Activated CD4-positive, alpha-beta T cell treated with anti-CD3 and anti-CD28 coated beads for 1 hour (primary cell): ENCODE measurements around the gene GFRA1.

Experiments
- DNase-seq: peaks from one replicate; pipeline ENCODE4 v3.0.0-alpha.2; 2020

Gene GFRA1

DNA sequence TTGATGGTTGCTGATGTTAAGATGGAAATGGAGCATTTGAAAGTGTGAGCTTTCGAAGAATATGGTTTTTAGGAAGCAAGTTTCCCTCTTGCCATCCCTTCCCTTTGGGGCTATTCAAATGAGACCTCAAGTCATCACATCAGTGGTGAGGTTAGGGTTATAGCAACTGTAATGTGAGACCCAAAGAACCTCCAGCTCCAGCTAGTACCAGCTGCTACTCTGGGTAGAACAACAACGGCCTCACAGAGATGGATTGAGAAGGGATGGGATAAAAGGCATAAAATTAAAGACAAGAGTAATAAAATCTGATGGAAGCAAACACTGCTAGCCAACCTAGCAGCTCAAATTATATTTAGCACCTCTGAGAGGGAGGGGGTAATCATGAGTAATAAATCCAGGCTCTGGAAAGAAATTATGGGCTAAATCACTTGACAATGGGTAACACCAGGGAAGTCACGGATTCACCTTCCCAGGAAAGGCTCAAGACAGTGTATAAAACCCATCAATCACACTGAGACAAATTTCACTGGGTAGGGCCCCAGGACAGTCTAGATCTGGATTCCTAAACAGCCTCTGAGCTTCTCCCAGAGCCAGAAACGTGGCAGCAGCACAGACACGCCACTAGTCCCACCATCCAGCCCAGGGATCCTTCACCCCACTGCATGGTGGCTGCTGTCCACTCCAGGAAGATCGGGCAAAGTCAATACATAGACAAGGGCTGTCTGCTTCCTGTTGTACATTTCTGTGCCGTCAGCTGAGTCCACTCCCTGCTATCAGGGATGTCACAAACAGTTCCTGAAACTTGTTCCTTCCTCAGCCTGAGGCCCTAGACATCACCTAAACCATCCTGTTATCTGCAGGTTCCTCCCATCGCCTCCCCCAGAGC lies 151.1 kb downstream of the GFRA1 start:
- no peak for DNase-seq

DNA sequence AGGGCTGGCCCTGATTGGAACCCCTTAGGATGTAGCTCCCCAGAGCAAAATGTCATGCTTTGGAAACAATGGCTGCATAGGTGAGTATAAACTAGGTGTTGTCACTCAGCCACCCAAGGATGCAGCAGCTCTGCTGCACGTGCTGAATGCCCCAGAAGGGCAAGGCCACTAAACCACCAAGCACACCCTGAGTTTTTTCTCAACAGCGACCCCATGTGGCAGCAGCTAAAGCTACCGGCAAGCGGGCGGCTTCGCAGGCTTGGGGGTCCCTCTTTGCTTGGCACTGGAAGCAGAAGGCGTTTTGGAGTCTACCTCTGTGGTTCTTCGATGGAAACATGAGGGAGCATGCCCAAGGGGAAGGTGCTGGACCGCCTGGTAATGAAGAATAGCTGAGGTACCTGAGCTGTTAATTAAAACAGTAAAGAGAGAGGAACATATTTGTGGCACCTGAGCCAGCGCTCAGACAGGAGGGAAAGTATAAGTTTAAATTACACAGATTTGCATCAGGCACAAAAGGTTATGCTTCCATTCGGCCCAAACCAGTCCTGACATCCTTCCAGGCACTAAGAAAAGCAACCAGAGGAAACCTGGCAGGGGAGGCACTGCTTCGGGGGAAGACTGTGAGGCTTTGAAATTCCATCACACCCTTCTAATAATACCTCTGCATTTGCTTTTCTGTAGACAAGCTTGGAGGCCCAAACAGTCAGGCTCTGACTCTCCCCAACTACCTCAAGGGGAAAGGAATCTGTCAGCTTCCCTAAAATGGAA lies 152.1 kb downstream of the GFRA1 start:
- no peak for DNase-seq

DNA sequence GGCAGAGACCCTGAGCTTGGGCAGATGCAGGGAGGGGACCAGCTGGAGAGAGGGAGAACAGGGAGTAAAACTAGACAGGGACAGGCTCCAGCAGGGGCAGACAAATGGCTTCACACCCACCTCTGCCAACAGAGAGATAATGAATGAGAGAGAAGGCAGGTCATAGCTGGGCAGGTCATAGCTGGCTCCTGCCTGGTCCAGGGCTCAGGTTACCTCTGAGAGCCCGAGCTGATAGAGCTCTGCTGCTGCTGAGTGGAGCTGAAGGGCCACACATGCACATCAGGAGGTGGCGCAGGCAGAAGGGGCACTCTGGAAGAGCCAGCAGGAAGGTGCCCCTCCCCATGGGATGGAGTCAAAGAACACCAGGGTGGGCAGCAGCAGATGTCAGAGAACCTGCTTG lies 154.2 kb downstream of the GFRA1 start:
- DNase-seq, result no peak

DNA sequence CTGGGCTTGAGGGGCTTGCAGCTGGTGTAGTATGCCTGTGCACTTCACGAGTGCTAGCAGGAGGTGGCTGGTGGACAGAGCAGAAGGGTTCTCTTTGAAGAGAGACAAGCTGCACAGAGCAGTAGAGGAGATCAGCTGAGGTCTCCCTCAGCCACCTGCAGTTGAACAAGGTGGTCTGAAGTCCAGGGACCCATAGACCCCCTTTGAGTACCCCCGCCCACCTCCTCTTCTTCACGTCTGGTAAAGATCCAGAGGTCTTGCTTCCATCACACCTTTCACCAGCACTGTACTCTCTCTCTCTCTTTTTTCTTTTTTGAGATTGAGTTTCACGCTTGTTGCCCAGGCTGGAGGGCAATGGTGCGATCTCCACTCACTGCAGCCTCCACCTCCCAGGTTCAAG lies 157.2 kb downstream of the GFRA1 start:
- no peak for DNase-seq

DNA sequence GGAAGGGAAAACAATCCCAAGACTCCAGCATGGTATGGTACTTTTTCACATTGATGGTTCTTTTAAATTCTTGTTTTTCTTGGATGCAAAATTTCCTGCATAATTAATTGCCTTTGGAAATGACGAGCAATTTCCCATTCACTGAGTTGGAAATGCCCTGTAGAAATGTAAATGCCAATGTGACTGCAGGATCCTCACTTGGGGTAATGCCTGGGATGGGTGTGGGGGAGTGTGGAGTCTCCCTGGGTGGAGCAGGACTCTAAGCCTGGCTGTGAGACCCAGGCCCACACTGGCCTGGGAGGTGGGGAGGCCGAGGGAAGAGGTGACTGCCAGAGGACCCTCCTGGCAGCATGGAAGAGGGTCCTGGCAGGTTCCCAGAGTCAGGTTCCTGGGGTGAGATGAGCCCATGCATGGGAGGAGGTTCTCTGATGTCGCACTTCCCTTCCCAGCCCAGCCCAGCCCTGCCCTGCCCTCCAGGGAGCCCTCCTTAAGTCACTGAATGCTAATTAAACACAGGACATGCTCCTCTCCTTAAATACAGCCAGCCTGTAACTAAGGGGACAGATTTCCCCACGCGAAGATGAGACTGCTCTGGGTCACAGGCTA lies 157.9 kb downstream of the GFRA1 start:
- DNase-seq, result no peak

DNA sequence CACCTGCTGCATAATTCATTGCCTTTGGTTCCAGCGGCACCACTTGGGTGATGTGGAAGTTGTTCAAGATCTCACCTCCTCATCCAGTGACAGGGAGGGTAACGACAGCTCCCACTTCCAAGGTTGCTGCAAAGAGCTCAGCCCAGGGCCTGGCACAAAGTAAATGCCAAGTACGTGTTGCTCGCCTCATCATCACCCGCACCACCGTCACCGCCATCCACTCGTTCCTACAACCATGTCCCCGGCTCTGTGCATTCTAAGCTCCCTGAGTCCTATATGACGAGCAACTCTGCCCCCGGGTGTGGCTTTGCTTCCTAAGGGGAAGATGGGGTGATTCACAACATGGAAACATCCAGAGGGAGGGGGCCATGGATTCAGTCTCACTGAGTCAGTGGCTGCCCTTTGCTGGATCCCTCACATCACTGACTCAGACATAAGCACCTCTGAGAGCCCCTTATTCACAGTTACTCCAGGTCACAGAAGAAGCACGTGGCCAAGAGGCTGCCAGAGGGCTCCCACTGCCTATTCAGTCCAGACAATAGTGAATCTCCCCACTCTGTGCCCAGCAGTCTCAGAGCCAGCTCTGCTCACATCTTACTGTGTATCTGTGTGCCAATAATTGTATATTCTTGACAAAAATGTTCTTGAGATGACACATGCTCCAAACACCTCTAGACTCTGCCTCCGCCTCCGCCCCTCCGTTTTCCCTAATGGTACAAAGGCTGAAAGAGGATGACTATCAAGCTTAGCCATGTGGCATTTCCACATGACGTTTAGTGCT lies 159.1 kb downstream of the GFRA1 start:
- DNase-seq, result no peak

DNA sequence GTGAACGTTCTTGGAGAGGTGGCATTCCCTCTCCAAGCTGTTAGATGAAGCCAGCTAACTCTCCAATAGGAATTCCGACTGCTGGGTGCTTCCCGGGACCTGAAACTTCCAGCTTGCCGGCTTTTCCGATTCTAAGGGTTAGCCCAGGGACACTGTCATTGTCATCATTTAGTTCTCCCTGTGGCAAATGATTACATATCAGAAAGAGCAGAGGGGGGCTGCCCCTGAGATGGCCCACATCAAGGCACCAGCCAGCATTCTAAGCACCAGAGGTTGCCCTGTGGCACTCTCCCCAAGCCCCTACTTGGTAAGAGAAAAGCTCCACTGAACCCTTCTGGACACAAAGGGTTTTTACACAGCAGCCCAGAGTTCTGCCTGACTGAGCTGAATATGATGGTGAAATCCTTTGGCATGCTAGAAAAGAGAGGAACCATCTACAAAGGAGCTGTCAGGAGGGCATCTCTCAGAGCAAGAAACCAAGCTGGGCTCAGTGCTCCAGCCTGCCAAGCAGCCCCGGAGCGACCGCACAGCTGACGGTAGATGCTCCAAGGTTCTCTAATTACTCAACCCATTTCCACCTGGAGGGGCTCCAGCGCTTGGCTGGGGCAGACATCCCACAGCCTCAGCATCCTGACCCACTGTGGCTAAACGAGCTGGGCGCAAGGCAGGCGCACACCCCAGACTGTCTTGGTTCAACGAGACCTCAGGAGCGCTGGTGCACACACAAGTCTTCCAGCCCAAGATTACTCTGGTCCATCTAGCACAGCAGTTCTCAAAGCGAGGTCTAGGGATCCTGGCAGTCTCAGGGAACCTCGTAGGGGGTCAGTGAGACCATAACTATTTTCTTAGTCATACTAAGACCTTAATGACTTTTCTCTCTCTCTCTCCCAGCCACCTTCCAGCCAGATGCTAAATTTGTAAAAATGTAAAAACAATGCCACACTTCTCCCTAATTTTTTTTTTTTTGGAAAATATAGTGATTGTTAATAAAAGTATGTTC lies 160.5 kb downstream of the GFRA1 start:
- no peak for DNase-seq

DNA sequence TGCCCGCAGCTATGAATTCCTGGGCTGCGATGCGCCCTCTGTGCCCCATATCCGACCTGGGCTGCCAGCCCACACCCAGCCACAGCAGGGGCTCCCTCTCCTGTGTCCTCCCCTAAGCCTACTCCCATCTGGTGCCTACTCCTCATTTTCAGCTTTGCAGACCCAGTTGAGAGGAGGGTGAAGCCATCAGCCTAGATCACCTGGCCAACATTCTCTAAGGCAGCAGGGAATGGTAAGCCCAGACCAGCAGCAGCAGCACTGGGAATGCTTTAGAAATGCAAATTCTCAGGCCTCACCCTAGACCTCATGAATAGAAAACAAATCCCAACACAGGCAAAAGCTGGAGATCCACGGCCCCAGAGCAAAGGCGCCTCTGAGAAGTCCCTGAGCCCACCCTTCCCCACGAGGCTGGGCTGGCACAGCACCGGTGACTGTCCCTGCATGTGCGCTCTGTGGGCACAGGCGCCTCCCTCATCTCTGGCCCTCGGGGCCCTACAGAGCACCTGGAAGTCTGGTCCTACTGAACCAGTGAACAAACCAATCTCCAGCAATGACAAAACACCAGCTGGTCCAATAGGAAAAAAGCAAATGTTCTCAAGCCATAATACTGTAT lies 161.4 kb downstream of the GFRA1 start:
- DNase-seq, result no peak

DNA sequence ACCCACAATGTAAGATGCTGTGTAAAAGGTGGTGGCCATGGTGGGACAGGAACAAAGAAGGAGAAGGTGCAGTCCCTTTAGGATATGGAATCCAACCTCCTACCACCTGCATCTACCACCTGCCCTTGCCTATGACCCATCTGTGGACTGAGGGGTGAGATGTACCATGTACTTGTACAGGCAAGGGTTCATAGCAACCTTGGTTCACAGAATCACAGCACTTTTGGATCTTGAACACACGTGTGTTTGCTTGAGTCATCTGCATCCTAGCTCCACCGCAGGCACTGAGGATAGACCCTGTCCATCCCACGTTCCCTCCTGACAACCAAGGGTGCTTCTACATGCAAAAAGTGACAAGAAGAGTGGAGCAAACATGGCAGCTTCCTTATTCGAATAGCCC lies 162.3 kb downstream of the GFRA1 start:
- DNase-seq, result no peak

DNA sequence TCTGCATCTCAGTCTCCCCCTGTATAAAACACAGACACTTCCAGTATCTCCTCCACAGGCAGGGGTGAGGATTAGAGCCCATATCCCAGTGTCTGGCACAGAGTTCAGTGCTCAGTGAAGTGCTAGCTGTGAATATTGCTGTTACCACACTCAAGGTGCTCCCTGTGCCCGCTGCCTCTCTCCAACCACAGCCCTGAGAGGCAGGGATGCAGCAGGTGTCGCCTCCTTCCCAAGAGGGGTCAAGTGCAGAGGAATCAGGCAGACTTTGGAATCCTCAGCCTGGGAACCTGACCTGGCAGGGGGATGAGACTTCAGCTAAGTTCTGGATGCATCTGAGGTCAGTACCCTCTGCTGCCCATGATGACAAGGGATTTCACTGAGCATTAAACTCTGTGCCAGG lies 163.1 kb downstream of the GFRA1 start:
- no peak for DNase-seq

DNA sequence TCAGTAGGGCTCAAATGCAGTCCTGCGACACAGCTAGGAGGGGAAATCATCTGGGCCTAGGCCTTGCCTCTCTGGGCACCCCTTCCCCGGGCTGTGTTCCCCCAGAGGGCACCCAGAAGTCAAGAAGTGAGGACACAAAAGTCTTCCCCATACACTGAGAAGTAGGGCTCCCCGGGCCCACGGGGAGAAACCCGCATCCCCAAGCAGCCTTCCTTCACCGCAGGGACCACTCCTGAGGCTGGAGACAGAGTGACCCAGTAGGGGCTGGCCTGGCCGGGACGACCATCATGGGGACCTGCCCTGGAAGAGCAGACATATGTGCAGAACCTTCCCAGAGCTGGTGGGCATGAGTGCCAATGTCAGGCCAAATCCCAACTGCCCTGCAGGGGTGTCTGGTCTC lies 163.5 kb downstream of the GFRA1 start:
- DNase-seq, result no peak

DNA sequence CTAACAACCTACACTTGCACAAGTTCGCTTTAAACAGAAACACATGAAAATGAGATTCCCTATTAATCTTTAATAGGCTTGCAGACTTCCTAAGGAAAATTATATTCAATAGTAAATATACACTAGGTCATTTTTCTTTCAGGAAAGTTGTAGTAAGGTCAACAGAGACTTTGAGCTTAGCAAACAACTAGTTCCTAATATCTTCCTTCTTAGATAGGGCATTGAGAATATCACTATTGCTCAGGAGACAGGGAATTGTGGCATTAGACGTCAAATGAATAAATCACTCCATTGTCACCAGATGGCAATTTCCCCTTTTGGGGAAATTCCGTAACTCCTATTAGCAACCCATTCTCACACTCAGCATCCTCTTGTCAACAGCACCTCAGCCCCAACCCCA lies 164.9 kb downstream of the GFRA1 start:
- no peak for DNase-seq

DNA sequence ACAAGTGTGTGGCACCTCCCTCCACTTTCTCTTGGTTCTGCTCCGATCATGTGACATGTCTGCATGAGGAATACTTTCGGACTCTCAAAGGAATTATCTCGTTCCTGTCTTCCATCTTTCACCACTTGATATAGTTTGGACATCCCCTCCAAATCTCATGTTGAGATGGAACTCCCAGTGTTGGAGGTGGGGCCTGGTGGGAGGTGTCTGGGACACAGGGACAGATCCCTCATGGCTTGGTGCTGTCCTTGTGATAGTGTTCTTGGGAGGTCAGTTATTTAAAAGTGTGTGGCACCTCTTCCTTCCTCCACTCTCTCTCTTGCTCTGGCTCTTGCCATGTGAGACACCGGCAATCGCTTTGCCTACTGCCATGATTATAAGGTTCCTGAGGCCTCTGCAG lies 166.4 kb downstream of the GFRA1 start:
- DNase-seq, result no peak

DNA sequence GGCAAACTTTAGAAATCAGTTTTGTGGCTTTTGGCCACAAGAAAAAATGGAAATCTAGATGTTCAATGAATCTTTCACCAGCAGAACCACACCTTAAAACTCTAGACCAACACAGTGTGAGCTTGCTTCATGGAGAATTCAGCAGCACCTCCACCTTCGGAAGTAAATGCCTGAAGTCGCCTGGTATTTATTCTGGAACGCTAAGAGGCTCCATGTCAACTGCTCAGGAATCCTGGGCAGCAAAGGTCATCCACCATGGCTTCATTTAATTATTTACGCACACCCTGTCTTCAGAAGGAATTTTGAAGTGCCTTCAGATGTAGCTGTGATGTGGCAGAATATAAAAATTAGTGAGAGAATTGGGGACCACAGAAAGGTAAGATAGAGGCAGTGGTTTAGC lies 167.7 kb downstream of the GFRA1 start:
- DNase-seq, result no peak

DNA sequence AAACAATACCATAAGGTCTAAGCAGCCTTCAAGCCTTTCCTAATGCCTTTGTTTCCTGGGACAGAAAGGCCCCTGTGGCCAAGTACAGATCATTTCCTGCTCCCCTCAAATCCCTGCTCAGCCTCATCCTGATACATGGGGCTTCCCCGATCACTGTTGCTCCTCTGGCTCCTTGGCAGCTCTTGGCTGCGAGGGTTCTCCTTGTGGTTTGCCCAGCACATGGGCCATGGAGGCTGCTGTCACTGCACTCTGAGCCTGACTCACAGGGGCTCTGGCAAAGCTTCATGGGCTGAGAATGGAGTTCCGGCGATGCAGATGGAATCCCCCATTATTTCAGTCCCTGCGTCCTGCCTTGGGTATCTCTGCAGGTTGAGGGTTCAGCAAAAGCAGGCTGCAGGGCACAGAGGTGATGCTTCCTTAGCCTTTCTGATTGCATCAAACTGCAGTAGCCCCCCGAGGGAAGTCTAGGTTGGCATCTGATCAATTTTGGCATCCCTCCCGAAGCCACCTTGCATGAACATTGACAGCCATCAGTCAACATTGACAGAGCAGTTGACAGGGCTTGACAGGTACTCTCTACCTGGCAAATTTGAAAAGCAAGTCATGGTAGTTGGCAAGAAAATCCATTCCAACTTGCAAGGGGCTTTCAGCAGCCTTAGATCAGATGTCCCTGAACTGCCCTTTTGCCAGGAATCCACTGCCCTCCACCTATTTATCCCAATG lies 168.6 kb downstream of the GFRA1 start:
- no peak for DNase-seq

DNA sequence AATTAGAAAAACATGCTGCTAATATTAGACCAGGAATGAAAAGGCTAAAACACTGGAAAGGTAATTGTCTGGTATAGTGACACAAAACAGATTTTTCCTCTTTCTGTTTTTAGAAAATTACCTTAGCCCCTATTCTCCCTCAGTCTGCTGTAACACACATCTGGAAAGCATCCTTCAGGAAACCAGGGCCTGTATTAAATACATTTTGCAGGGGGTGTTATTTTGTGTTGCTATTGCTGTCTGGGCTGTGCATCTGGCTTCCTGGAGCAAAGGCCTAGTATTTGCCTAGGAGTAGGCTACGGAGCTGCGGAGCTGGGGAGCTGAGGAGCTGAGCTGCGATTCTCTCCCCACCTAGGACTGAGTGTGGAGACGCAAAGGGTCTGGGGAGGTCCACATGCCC lies 169.3 kb downstream of the GFRA1 start:
- no peak for DNase-seq

DNA sequence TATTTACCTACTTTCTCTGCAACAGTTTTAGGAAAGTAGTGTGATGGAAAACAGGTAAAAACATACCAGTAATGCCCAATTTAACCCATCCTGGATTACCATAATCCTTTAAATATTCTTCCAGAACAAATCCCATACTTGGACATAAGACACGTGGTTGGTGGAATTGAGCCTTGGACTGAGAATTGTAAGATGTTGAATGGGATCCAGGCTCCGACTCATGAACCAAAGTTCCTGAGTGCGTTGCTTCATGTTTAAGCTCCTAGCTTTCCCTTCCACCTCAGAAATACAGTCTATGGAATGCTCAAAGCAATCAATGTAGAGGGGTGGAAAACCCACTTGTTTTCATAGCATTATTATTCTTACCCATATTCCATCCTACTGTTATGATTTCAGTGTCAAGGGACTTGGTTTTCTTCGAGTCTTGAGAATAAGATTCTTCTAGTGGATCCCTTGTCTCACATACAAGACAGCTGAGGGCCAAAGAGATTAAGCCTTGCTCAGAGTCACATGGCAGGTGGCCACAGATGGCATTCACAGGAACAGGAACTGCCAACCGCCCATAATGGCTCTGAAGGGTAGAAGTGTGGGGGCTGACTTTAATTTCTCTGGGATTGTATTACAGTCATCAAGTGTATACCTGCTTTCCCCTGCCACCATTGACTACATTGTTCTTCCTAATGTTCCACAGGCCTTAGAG lies 171.2 kb downstream of the GFRA1 start:
- no peak for DNase-seq

DNA sequence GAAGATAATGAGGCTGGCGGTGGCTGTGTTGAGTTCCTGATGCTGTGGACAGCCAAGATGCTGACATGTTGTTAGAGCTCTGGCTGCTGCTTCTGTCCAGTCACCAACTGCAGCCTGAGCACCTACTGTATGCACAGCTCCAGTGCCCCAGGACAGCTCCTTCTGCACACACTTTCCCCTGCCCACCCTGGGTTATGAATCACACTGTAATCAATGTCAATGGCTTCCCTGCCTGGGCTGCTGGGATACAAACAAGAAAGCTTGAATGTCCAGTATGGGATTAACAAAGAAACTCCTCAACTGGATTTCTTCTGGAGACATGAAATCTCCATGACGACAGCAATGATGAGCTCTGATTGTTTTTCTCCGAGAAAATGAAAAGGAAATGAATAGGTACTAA lies 172.0 kb downstream of the GFRA1 start:
- DNase-seq, result no peak

DNA sequence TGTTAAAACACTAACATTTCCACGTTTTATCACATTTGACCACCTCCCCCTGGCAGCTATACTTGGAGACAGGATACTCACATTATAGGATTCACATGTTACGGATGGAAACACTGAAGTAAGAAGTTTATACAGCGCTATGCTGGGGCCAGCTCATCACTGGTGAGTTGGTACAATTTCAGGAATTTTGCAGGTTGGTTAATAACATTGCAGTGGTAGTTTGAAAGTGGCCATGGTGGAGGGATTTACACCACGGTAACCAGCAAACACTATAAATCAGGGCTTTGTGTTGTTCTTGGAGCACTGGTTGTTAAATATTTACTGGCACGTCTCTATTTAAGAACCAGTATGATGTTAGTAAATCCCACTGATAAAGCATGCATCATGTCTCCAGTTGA lies 174.0 kb downstream of the GFRA1 start:
- DNase-seq, result no peak

DNA sequence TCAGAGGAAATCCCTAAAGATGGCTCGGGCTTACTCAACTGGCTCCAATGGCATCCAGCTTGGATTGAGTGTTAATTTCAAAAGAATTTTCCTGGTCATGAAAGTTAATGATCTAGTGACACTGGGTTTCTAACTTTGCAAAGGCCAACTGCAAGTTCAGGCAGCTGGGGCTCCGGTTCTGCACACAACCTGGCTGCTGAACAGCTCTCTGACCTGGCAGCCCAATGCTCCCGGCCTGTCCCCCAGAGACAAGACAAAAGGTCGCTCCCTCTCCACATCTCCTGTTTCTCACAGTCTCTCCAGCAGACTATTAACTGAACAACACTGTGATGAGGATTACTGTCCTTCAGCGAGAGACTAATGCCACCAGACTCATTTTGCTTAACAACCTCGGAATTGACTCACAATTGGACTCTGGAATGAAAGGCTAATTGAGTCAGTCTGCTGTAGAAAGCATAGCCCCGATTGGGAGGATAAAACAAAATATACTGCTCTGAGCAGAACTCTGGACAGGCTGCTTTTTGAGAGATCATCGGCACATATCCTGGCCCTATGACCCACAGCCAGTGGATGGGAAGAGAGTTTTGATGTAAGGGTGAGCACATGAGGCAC lies 174.5 kb downstream of the GFRA1 start:
- no peak for DNase-seq
